ENCODE data around the gene PISD.

PISD gene

GRCh38 chr22:31651664-31652063 lies 10.4 kb downstream of the PISD start:
- Histone ChIP-seq H3F3A (ENCODE audit: low read depth) (no peaks in the 10 kb centered on the region), H3K4me3 (ENCODE audit: low read length, poor library complexity, severe bottlenecking) (no peak overlapping the region), H2AFZ (ENCODE audit: low read length) (no peak overlapping the region), H3K4me1 (ENCODE audit: insufficient read depth, low read length, poor library complexity, severe bottlenecking) (no peaks in the 10 kb centered on the region), H3K27me3 (ENCODE audit: insufficient read depth, low read length, poor library complexity, severe bottlenecking) (no peaks in the 10 kb centered on the region), H3K9me2 (replicated peaks; ENCODE audit: low read depth, low read length) (no peaks in the 10 kb centered on the region), H3K9me3 (ENCODE audit: insufficient read depth, low read depth, low read length) (no peaks in the 10 kb centered on the region), H3K9ac (ENCODE audit: low read depth, low read length, poor library complexity, severe bottlenecking) (no peak overlapping the region), H3K36me3 (ENCODE audit: insufficient read depth, low read length) (peaks cover 22% of the 10 kb centered on the region; the same call in 1 of the 2 replicates), H3K4me2 (ENCODE audit: low read depth, low read length, poor library complexity, severe bottlenecking) (no peak overlapping the region), H4K20me1 (ENCODE audit: insufficient read depth, low read length, poor library complexity, severe bottlenecking) (no peaks in the 10 kb centered on the region), H3K79me2 (ENCODE audit: insufficient read depth, low read length) (peaks cover 31% of the 10 kb centered on the region; the same call in 1 of the 2 replicates)
- TF ChIP-seq EZH2phosphoT487 (IDR thresholded peaks at IDR 0.05; ENCODE audit: borderline replicate concordance) (no peak), CTCF (conservative IDR thresholded peaks at IDR 0.05; ENCODE audit: low read length) (no peak)

GRCh38 chr22:31650391-31650790 lies 11.6 kb downstream of the PISD start:
- no peaks in the 10 kb centered on the region for H3K9me2 ChIP-seq (replicated peaks; ENCODE audit: low read depth, low read length)
- no peak overlapping the region for H3K9ac ChIP-seq (ENCODE audit: low read depth, low read length, poor library complexity, severe bottlenecking)
- no peaks in the 10 kb centered on the region for H3F3A ChIP-seq (ENCODE audit: low read depth)
- no peaks in the 10 kb centered on the region for H3K4me1 ChIP-seq (ENCODE audit: insufficient read depth, low read length, poor library complexity, severe bottlenecking)
- no peak overlapping the region for H2AFZ ChIP-seq (ENCODE audit: low read length)
- no peaks in the 10 kb centered on the region for H4K20me1 ChIP-seq (ENCODE audit: insufficient read depth, low read length, poor library complexity, severe bottlenecking)
- H3K36me3 ChIP-seq (ENCODE audit: insufficient read depth, low read length), result peaks cover 31% of the 10 kb centered on the region; the same call in 1 of the 2 replicates
- H3K9me3 ChIP-seq (ENCODE audit: insufficient read depth, low read depth, low read length), result no peaks in the 10 kb centered on the region
- H3K27me3 ChIP-seq (ENCODE audit: insufficient read depth, low read length, poor library complexity, severe bottlenecking), result no peaks in the 10 kb centered on the region
- H3K79me2 ChIP-seq (ENCODE audit: insufficient read depth, low read length), result peaks cover 31% of the 10 kb centered on the region; the same call in 1 of the 2 replicates
- H3K4me2 ChIP-seq (ENCODE audit: low read depth, low read length, poor library complexity, severe bottlenecking), result no peak overlapping the region
- TF ChIP-seq EZH2phosphoT487 (IDR thresholded peaks at IDR 0.05; ENCODE audit: borderline replicate concordance), result no peak
- no peak for TF ChIP-seq CTCF (conservative IDR thresholded peaks at IDR 0.05; ENCODE audit: low read length)
- H3K4me3 ChIP-seq (ENCODE audit: low read length, poor library complexity, severe bottlenecking), result no peak overlapping the region

- no peak overlapping the region for H3K4me2 ChIP-seq (ENCODE audit: low read depth, low read length, poor library complexity, severe bottlenecking)
- no peaks in the 10 kb centered on the region for H3K4me1 ChIP-seq (ENCODE audit: insufficient read depth, low read length, poor library complexity, severe bottlenecking)
- H3K9me3 ChIP-seq (ENCODE audit: insufficient read depth, low read depth, low read length), result no peaks in the 10 kb centered on the region
- H3K36me3 ChIP-seq (ENCODE audit: insufficient read depth, low read length), result peaks cover 31% of the 10 kb centered on the region; the same call in 1 of the 2 replicates
- H3K27me3 ChIP-seq (ENCODE audit: insufficient read depth, low read length, poor library complexity, severe bottlenecking), result no peaks in the 10 kb centered on the region
- TF ChIP-seq EZH2phosphoT487 (IDR thresholded peaks at IDR 0.05; ENCODE audit: borderline replicate concordance), result no peak
- no peak for TF ChIP-seq CTCF (conservative IDR thresholded peaks at IDR 0.05; ENCODE audit: low read length)
- H3K79me2 ChIP-seq (ENCODE audit: insufficient read depth, low read length), result peaks cover 12% of the 10 kb centered on the region; the same call in 1 of the 2 replicates
- no peak overlapping the region for H3K9ac ChIP-seq (ENCODE audit: low read depth, low read length, poor library complexity, severe bottlenecking)
- H3K9me2 ChIP-seq (replicated peaks; ENCODE audit: low read depth, low read length), result no peaks in the 10 kb centered on the region
- H4K20me1 ChIP-seq (ENCODE audit: insufficient read depth, low read length, poor library complexity, severe bottlenecking), result no peaks in the 10 kb centered on the region
- H3F3A ChIP-seq (ENCODE audit: low read depth), result no peaks in the 10 kb centered on the region
- no peak overlapping the region for H3K4me3 ChIP-seq (ENCODE audit: low read length, poor library complexity, severe bottlenecking)
- H2AFZ ChIP-seq (ENCODE audit: low read length), result no peak overlapping the region
Observed at GRCh38 chr22:31647523-31648320, 14.3 kb downstream of the PISD start.
